ENCODE measurements around the gene SPINK14.

The SPINK14 gene, protein sequence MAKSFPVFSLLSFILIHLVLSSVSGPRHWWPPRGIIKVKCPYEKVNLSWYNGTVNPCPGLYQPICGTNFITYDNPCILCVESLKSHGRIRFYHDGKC

DNA sequence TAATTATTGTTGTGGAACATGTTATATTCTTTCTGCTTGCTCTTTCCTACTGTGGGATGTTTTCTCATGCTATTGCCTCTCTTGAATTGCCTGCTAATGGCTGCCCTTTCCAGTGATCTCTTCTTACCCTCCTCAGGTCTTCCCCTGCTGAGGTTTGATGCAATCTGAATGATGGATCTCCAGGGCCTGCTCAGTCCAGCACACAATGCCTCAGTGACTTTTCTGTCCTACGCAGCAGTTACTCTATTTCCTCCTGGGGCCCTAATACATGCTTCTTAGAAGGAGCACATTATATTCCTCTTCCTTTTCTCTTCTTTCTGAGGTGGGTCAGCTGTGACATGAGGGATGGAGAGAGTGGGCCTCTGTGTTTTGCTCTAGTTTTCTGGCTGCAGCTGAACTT is at the start of gene SPINK14:
TSS of gene SPINK14 (plus strand) at position 301 of the 400 bp plus-strand sequence. CDS start 1,187 bp downstream, outside the sequence.
- no peak for DNase-seq (ENCODE audit: low read depth in 3 of 3, low spot score in 1 of 3)

DNA sequence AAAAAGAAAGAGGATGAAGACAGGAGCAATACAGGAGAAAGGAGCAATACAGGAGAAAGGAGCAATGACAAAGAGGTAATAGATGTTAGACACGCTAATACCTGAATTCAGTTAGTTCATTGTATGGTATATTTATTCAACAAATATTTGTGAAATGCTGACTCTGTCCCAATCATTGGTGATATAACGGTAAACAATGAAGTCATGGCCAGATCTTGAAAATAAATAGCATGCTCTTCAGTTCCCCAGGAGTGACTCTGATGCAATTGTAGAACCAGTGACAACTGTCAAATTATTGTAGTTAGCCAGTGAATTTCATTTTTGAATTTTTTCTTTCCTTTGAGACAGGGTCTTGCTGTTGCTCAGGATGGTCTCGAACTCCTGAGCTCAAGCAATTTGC is 48.0 kb upstream of the SPINK14 start:
- no peak for DNase-seq (ENCODE audit: low read depth in 3 of 3, low spot score in 1 of 3)

DNA sequence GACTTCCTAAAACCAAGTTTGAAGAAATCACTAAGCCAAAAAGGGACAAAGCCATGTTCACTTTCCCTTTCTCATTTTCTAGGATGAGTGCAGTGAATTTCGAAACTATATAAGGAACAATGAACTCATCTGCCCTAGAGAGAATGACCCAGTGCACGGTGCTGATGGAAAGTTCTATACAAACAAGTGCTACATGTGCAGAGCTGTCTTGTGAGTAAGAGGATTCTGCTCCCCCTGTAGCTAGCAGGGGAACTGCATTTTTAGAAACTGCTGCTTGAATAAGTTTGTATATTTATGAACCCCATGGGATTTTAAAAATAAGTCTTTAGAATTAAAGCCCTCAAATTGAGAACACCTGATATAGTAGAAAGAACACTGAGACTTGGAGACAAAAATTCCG is 42.7 kb upstream of the SPINK14 start:
- no peak for DNase-seq (ENCODE audit: low read depth in 3 of 3, low spot score in 1 of 3)

DNA sequence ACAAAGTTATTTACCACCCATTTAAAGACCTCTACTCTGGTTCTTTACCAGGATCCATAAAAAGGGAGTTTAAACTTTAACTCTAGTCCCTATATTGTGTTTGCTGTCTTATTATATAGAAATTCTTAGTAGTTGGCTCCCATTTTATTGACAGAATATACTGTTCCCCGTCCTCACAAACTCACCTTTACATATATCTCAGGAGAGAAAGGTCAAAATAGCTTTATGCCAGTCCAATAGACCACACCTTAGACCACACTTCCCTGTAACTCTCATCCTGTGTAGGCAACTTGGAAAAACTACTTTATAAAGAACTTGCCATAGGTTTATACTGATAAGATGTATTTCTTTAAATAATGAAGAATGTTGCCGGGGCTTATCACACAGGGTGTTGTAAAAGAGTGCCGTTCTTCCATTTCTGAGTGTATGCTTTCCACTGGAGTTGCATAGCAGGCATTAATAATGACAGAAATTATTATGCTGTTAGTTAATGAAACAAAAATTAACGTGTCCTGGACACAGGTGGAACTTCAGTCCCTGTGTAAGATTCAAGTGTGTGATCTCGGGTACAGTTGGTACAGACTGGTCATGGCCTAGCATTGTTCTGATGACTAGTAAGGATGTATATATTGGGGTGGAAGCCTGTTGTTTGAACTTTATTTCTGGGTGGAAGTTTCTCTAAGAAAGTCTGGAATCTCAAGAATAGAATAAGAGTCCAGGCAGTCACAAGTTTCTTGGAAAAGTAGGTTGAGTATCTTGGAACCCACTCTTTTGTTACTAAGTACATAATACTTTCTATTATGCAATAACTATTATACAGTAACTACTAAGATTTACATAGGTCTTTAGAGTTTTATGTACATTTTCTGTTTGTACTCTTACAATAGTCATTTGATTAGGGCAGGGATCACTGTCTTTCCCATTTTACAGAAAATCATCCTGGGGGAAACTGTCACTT is 33.0 kb upstream of the SPINK14 start:
- no peak for DNase-seq (ENCODE audit: low read depth in 3 of 3, low spot score in 1 of 3)

DNA sequence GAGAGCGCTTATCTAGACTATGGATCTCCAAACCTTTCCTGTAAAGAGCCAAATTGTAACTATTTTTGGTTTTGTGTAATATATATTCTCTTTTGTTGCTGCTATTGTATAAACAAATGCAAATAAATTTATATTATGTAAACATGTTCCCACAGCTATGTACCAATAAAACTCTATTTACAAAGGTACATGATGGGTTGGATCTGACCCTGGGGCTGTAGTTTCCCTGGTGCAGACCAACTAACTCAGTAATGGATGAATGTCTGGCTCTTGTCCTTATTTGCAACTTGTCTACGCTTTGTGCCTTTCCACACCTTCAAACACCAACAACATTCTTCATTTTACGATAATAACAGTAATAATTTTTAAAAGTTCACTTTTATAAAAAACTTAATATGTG is 27.5 kb upstream of the SPINK14 start:
- DNase-seq (ENCODE audit: low read depth in 3 of 3, low spot score in 1 of 3) = no peak

DNA sequence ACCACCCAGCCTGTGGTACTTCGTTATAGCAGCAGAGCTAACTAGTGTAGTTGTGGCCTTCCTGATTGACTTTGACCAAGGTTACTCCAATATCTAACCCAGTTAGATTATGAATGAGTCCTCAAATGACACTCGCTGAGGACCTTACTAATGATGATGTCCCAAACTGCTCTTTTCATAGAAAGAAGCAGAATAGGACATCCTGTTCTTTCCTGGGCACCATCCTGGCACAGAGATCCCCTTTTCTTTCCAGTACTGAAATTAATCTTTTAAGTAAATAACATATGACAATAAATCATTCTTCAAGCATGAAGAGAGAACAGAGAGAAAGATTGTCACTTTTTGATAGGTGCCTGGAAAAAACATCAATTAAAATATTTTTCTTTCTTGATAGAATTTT is 26.7 kb upstream of the SPINK14 start:
- no peak for DNase-seq (ENCODE audit: low read depth in 3 of 3, low spot score in 1 of 3)

DNA sequence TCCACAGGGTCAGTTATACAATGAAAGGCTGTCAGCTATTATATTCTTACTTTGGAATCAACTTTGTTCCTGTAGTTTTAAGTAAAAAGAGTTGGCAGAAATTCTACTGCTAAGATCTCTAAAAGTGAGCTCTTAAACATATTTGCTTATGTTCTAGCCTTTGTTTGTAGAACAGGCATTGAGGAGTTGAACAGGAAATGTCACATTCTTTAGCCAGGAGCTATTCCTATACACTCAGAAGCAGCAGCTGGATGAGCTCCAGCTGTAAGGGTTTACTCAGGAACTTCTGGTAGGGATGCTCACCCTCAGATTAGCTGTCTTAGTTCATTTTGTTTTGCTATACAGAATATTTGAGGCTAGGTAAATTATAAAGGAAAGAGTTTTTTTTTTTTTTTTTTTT is 22.4 kb upstream of the SPINK14 start:
- no peak for DNase-seq (ENCODE audit: low read depth in 3 of 3, low spot score in 1 of 3)

DNA sequence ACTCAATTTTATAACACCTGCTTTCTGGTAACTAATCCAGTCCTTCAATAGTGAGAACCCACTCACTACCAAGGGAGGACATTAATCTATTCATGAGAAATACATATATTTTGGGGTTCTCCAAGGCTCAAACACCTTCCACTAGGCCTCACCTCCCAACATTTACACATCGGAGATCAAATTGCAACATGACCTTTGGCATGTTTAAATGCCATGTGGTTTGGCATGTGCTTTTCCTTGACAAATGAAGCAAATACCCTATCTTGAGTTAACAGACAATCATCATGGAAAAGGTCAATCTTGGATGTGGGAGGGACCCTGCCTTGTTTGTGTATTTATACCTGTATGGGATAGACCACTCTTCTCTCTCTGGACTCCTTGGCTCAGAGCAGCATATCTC is 21.9 kb upstream of the SPINK14 start:
- DNase-seq (ENCODE audit: low read depth in 3 of 3, low spot score in 1 of 3) = no peak

DNA sequence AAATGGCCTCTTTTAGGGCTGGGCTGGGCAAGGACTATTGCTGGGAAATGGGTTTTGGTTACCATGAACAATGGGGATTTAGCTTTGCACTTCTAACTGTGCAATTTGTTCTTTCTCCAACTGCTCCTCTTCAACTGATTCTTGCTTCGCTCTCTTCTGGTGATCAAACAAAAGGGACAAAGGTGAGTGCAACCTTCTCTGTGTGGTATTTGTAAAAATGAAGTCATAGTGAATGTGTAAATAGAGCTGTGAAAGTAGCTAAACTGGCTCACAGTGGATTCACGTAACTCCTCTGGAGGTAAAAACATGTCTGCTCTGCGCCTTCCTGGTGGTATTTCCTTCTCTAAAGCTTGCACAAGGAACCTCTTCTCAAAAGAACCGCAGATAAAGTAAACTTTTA is 20.9 kb upstream of the SPINK14 start:
- DNase-seq (ENCODE audit: low read depth in 3 of 3, low spot score in 1 of 3) = no peak

DNA sequence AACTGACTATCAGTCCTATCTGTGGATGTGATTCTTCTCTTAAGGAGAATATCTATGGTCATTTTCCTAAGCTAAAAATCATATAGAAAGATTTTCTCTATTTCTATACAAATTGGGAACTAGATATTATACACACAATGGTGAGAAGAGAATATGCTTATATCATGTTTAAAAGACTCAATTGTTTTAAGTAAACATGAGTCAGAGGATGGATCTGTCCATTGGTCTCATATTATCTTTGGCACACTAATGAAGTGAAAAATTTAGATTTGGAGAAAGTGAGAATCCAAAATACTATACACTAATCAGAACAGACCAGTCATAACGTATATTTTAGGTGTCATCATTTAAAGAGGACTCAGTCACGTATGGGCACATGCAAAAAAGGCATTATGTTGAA is 16.5 kb upstream of the SPINK14 start:
- no peak for DNase-seq (ENCODE audit: low read depth in 3 of 3, low spot score in 1 of 3)

DNA sequence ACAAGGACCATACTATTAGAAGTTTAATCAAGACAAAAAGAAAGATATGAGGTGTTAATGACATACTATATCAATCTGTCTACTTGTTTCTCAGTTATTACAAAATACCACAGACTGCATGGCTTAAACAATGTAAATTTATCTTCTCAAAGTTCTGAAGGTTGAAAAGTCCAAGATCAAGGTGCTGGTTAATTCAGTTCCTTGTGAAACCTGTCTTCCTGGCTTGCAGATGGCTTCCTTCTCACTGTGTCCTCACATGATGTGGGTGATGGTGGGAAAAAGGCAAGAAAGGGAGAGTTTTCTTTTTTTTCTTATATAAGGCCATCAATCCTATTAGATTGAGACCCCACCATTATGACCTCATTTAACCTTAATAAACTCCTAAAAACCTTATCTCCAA is 15.6 kb upstream of the SPINK14 start:
- no peak for DNase-seq (ENCODE audit: low read depth in 3 of 3, low spot score in 1 of 3)

DNA sequence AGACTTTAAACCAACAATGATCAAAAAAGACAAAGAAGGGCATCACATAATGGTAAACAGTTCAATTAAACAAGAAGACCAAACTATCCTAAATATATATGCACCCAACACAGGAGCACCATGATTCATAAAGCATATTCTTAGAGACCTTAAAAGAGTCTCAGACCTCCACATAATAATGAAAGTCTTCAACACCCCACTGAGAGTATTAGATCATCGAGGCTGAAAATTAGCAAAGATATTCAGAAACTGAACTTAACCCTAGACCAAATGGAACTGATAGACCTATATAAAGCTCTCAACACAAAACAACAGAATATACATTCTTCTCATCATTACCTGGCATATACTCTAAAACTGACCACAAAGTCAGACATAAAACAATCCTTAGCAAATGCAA is 11.7 kb upstream of the SPINK14 start:
- DNase-seq (ENCODE audit: low read depth in 3 of 3, low spot score in 1 of 3) = no peak

DNA sequence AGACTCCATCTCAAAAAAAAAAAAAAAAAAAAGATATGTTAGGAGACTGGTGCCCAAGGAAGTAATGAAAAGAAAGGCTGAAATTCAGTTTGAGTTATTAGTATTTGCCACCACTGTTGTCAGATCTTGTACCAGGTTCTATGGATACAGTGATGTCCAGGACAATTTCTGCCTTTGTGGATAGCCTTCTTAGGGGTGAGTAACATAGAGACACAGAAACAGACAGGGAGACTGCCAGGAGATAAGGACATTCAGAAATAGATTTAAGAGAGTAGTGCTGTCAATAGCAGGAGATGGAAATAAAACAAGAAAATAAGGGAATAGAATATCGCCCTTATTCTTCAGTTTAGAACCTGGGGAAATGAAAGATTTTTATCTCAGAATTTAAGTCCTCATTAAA is 6.3 kb upstream of the SPINK14 start:
- no peak for DNase-seq (ENCODE audit: low read depth in 3 of 3, low spot score in 1 of 3)

DNA sequence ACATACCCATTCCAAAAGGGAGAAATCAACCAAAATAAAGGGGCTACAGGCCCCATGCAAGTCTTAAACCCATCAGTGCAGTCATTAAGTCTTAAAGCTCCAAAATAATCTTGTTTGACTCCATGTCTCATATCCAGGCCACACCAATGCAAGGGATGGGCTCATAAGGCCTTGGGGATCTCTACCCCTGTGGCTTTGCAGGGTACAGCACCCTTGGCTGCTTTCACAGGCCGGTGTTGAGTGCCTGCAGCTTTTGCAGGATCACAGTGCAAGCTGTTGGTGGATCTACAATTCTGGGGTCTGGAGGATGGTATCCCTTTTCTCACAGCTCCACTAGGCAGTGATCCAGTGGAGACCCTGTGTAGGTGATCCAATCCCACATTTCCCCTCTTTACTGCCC is 5.0 kb upstream of the SPINK14 start:
- no peak for DNase-seq (ENCODE audit: low read depth in 3 of 3, low spot score in 1 of 3)

DNA sequence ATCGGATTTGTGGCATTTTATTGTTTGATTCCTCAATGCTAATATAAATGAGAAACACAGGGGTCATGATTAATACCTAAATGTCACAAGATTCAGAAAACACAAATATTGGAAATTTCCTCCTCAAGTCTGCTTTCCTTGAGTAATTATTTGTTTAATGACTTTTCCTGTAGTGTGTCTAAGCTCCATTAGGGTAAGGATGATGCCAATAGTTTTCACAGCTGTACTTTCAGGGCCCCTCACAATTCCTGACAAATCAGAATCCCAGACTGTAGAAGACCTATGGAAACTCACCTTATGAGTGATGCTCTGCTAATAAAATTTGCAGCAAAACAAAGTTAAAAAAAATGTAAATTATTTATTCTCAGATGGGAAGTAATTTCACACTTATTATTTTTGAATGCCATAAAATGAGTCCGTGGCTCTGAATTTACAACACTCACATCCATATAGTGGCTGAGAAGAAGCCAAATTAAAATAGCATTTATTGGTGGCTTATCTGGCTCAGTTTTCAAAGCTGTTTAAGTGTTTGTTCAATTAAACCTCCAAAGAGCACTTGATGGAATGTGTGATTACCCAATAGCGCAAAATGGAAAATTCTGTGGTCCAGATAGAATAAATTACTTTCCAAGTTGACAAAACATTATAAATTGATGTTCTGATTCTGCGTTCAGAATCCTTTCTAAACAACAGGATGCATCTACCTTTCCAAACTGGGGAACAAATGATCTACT is 1.6 kb upstream of the SPINK14 start:
- DNase-seq (ENCODE audit: low read depth in 3 of 3, low spot score in 1 of 3) = no peak

DNA sequence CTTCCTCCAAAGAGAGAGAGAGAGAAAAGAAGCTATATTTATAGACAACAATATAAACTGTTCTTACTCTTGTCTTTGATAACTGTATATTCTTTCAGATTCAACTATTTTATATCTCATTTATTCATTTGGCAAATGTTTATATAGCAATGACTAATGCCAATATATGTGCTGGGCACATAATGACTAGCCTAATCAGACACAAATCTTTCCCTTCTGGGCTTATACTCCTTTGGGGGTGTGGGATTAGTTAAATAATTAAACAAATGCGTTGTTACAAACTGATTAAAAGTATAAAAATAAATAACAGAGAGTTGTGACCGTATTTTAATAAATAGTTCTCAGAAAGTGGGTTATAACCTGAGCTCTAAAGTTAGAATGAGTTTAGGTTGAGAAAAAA is 4.0 kb downstream of the SPINK14 start:
- no peak for DNase-seq (ENCODE audit: low read depth in 3 of 3, low spot score in 1 of 3)

DNA sequence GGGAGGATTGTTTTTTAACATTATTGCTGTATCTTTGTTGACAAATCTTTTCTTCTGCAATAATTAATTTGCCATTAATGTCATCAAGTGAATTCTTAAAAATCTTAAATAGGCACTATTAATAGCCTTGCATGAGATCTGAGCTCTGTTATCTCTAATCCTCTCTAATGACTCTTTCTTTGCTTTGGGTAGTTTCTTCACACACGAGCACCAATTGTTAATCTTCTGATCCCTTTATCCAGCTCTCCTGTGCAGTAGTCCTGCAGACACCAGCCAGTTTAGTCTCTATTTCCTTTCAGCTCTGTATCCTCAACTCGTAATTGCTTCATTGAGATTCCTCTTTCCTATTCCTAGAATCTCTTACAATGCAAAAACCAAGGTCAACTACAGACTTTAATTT is 8.1 kb downstream of the SPINK14 start:
- no peak for DNase-seq (ENCODE audit: low read depth in 3 of 3, low spot score in 1 of 3)

DNA sequence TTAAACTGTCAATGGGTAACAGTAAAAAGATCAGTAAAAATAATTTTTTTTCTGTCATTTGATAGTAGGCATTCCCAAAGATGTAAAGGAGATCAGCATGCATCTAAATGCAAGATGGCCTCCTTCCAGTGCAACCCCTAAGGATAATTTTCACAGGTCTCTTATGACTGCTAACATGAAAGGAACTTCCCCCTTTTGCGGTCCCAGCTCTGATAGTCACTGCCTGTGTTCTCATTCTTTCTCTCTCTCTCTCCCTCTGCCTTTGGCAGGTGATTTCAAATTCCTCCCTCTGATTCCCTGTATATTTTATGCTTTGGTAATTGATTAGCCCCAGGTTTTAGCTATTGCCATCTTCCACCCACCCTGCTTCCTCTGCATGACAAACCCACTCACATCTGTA is 8.9 kb downstream of the SPINK14 start:
- DNase-seq (ENCODE audit: low read depth in 3 of 3, low spot score in 1 of 3) = no peak

DNA sequence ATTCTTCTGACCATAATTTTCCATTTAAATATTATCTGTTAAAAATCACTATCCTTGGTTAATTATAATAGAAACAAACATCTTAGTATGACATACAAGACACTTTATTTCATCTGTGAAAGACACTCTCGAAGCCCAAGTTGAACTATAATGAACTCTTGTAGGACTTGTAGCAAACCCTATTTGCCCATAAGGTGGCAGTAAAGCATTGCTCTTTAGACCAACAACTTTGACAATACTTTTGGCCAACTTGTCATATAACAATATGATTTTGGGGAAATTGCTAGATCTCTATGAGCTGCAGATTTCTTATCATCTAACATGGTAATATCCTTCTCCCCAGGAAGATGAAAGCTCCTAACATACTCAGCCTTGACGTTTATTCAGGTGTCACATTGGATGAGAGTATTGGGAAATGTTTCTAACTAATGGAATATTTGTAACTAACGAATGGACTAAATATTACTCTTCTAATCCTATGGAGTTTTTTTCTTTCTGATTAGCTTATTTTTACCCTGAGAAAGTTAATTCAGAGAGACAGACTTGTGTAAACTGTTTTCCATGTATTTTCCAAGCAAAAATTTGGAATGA is 11.0 kb downstream of the SPINK14 start:
- DNase-seq (ENCODE audit: low read depth in 3 of 3, low spot score in 1 of 3) = no peak

DNA sequence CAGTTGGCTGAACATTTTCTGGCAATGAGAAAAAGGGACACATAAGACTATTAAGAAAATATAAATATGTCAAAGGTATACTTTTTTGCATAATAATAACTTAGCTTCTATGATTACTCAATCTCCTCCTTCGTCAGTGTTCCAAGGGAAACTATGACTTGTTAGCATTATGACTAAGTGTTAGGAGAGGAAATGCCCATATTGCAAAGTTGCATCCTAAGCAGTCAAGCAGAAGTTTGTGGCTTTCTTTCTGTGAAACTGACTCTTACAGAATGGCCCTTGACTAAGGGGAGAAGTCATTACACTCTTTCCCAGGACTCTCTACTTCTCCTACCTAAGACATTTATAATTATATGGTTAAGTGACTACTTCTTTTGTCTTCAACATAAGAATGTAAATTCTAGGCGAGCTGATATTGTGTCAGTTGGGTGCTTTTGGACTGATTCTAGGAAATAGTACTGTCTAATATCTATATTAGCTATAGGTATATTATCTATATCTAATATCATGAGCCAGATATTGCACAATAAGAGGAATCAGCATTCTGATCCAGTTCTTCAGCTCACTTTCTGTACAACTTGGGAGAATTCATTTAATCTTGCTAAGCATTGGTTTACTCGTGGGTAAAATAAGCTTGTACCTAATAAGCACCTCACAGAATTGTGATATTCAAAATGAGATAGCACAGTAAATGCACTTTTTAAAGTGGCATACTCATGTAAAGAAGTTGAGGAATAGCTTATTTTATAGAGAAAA is 18.1 kb downstream of the SPINK14 start:
- DNase-seq (ENCODE audit: low read depth in 3 of 3, low spot score in 1 of 3) = no peak

DNA sequence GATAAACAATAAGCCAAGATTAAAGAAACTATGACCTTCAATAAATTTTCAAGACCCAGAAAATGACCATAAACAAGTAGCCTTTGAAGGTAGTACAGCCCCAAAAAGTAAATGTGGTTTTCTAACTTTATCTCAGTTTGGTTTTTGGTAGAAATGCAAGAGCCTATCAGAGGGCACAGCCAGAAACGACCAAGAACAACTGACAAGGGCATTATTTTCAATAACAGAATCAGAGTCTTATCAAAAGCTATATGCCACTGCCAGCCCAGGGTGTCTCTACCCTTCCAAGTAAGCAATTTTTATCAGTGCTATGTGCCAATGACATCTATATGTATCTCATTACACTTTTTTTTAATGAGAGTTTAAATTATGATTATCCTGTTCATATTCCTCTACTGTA is 22.7 kb downstream of the SPINK14 start:
- DNase-seq (ENCODE audit: low read depth in 3 of 3, low spot score in 1 of 3) = no peak

Measured in stimulated activated CD4-positive, alpha-beta T cell treated with anti-CD3 and anti-CD28 coated beads, TNF-alpha, amount 100 ng/mL, for 1 hour (primary cell).